Stimulated activated naive CD8-positive, alpha-beta T cell treated with anti-CD3 and anti-CD28 coated beads, Interleukin-15, amount 100 ng/mL, for 72 hours (primary cell): ENCODE measurements around the gene ETHE1.

Experiments used
- ATAC-seq: fragments of 150-1000 bp; cut with Tn5 transposase; 2 replicates; pipeline ENCODE4 v1.10.0; 2021; ENCODE audit warnings: mild to moderate bottlenecking, moderate library complexity
- DNase-seq, 2 donors: peaks; one replicate each; pipeline ENCODE4 v3.0.0; 2021 to 2022
- H3K27ac Mint-ChIP-seq, 2 donors: one replicate each; pipeline ENCODE4 v1.8.0; 2022; ENCODE audit warnings: mild to moderate bottlenecking in 2 of 2, mixed read lengths in 2 of 2, moderate library complexity in 2 of 2
- H3K27me3 Mint-ChIP-seq: one replicate; pipeline ENCODE4 v1.8.0; 2022; ENCODE audit warnings: mixed read lengths
- H3K4me1 Mint-ChIP-seq: one replicate; pipeline ENCODE4 v1.8.0; 2022; ENCODE audit warnings: mild to moderate bottlenecking, mixed read lengths
- H3K4me3 Mint-ChIP-seq, 2 donors: one replicate each; pipeline ENCODE4 v1.8.0; 2022; ENCODE audit warnings: mild to moderate bottlenecking in 2 of 2, mixed read lengths in 2 of 2, moderate library complexity in 1 of 2
- H3K9me3 Mint-ChIP-seq, 2 donors: one replicate each; pipeline ENCODE4 v1.8.0; 2022; ENCODE audit warnings: mixed read lengths in 2 of 2

ETHE1 gene

DNA sequence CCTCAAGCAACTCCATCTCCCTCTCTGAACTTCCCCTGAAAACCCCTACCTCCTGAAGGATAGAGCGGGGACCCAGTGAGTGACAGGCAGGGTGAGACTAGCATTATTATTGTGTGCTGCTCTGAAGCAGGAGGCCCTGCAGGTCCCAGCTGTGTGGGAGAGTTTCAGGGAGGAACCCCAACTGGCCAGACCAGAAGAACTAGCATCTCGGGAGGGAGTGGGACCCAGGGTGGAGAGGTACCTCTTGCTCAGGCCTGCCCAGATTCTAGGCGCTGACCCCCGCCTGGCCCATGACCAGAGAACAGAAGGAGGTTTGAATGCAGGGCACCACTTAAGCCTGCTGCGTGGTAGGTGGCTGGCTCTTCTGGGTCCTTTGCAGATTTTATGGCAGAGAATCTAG, 55.9 kb downstream of the ETHE1 start:
- Mint-ChIP-seq H3K4me1 (peaks cover 85% of the 10 kb centered on the region), H3K9me3 (no peaks in the 10 kb centered on the region), H3K27me3 (no peaks in the 10 kb centered on the region), H3K27ac (no peak overlapping the region), H3K4me3 (no peak overlapping the region)
- no peak for ATAC-seq
- no peak for DNase-seq

DNA sequence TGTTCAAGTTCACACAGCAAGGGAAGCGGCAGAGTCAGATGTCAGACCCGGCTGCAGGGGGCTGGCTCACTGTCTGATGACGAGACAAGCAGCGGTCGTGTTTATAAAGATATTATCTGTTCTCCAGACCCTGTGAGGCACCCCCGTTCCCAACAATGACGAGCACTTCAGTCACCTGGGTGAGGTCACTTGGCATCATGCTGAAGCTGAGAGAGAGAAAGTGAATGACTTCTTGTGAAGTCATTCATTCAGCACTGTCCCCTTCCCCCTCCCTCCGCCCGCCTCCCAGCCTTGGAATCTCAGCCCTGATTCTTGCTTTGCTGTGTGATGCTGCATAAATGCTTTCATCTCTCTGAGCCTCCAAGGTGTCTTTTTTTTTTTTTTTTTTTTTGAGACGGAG, 56.7 kb downstream of the ETHE1 start:
- H3K9me3 Mint-ChIP-seq: no peaks in the 10 kb centered on the region
- peak overlapping the region; percentile 66 to 77 for H3K4me3 Mint-ChIP-seq
- H3K27me3 Mint-ChIP-seq: no peaks in the 10 kb centered on the region
- peak overlapping the region; percentile 78 to 87 for H3K27ac Mint-ChIP-seq
- ATAC-seq: peak; percentile 41
- peak in 1 of 2 donors; percentile 23 for DNase-seq
- peaks cover 88% of the 10 kb centered on the region for H3K4me1 Mint-ChIP-seq

GRCh38 chr19:43469160-43469480, 57.9 kb downstream of the ETHE1 start:
- no peak for ATAC-seq
- H3K27me3 Mint-ChIP-seq: no peaks in the 10 kb centered on the region
- no peak overlapping the region for H3K27ac Mint-ChIP-seq
- H3K4me1 Mint-ChIP-seq: peaks cover 85% of the 10 kb centered on the region
- no peak for DNase-seq
- H3K4me3 Mint-ChIP-seq: no peak overlapping the region
- no peaks in the 10 kb centered on the region for H3K9me3 Mint-ChIP-seq

DNA sequence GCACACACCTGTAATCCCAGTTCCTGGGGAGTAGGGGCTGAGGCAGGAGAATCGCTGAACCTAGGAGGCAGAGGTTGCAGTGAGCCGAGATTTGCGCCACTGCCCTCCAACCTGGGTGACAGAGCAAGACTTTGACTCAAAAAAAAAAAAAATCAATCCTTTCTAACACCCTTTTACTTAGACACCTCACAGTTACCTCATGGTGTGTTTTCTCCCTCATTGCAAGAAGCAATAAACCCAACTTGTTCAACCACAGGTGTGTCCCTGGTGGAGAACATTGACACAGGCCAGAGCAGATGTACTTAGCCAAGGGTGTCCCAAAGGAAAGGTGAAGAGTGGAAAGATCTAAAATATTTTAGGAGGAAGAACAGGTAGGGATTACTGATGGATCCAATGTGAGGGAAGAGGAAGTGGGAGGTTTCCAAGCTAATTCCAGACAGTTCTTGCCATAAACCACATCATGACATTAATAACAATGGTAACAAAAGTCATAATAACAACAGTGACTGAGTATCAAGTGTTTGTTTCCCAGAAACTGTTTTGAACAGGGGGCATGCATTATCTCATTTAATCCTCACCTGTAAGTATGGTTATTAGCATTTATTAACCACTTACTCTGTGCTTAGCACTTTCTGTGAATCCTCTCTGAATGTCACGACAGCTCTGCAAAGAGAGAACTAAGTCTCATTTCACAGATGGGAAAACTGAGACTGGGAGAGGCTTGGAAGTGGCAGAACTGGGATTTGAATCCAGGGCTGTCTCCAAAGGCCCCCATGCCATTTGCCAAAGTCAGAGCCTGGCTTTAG, 58.4 kb downstream of the ETHE1 start:
- DNase-seq: no peak
- Mint-ChIP-seq H3K4me3 (peak overlapping the region in 1 of 2 donors; percentile 29), H3K27ac (peak overlapping the region; percentile 65 to 86), H3K27me3 (no peaks in the 10 kb centered on the region), H3K9me3 (no peaks in the 10 kb centered on the region), H3K4me1 (peaks cover 82% of the 10 kb centered on the region)
- ATAC-seq: no peak

DNA sequence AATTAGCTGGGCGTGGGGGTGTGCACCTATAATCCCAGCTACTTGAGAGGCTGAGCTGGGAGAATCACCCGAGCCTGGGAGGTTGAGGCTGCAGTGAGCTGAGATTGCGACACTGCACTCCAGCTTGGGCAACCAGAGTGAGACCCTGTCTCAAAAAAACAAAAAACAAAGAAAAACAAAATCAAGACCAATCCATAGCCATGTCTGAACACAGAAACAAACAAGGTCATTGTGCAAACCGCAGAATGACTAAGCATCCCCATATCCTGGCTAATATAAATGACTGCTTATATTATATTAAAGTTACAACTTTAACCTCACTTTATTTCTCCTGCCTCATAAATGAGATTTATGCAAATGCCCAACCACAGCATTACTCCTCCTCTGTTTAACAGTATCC, 59.3 kb downstream of the ETHE1 start:
- no peak for ATAC-seq
- H3K27me3 Mint-ChIP-seq: no peaks in the 10 kb centered on the region
- peaks cover 73% of the 10 kb centered on the region for H3K4me1 Mint-ChIP-seq
- no peak for DNase-seq
- H3K4me3 Mint-ChIP-seq: no peak overlapping the region
- H3K27ac Mint-ChIP-seq: peak overlapping the region in 1 of 2 donors; percentile 86
- H3K9me3 Mint-ChIP-seq: no peaks in the 10 kb centered on the region

GRCh38 chr19:43467276-43467675, 59.7 kb downstream of the ETHE1 start:
- H3K27ac Mint-ChIP-seq: peak overlapping the region in 1 of 2 donors; percentile 79
- H3K9me3 Mint-ChIP-seq: no peaks in the 10 kb centered on the region
- no peak overlapping the region for H3K4me3 Mint-ChIP-seq
- DNase-seq: no peak
- peaks cover 71% of the 10 kb centered on the region for H3K4me1 Mint-ChIP-seq
- ATAC-seq: no peak
- H3K27me3 Mint-ChIP-seq: no peaks in the 10 kb centered on the region

GRCh38 chr19:43466793-43467192, 60.2 kb downstream of the ETHE1 start:
- Mint-ChIP-seq H3K27me3 (no peaks in the 10 kb centered on the region), H3K4me3 (no peak overlapping the region), H3K9me3 (no peaks in the 10 kb centered on the region), H3K27ac (no peak overlapping the region), H3K4me1 (peaks cover 73% of the 10 kb centered on the region)
- DNase-seq (no peak), ATAC-seq (no peak)

GRCh38 chr19:43465468-43466120, 61.4 kb downstream of the ETHE1 start, which contains the start of gene LYPD3:
LYPD3 (minus strand) TSS chr19:43465608; CDS start chr19:43465571, 37 bp downstream.
- Mint-ChIP-seq H3K9me3 (no peaks in the 10 kb centered on the region), H3K27ac (peak within 1 kb of the TSS in 1 of 2 donors; percentile 31), H3K27me3 (no peaks in the 10 kb centered on the region), H3K4me1 (peaks cover 73% of the 10 kb centered on the region), H3K4me3 (peak within 1 kb of the TSS; percentile 86 to 91)
- ATAC-seq: no peak
- DNase-seq: no peak

DNA sequence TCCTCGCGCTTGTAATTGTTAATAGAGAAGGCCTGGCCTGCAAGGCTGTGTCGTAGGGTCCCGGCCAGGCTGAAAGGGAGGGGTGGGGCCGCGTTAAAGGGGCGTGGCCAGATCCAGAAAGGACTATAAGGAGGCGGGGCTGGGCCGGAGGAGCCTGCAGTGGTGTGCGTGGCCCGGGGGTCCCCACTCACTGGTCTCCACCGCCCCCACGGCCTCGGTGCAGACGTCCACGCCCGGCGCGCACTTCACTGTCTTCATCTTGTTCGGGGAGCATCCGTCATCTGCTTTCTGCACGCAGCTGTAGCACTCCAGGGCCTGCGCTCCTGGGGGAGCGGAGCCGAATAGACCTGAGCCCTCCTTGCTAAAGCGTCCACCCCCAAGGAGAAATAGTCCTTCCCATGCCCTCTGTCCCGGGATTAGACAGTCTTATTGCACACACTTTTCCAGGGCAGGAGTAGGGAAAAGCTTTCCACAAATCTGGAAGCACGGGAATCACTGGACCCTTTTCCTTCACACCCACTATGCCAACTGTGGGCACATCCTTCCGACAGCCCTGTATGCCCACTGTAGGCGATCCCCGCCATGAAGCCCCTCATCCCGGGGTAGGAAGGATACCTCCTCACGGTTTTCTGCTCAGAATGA, 62.7 kb downstream of the ETHE1 start:
- Mint-ChIP-seq H3K9me3 (no peaks in the 10 kb centered on the region), H3K27ac (peak overlapping the region; percentile 88 to 96), H3K4me3 (peak overlapping the region; percentile 86 to 91), H3K4me1 (peaks cover 63% of the 10 kb centered on the region), H3K27me3 (no peaks in the 10 kb centered on the region)
- no peak for DNase-seq
- ATAC-seq: peak; percentile 63

DNA sequence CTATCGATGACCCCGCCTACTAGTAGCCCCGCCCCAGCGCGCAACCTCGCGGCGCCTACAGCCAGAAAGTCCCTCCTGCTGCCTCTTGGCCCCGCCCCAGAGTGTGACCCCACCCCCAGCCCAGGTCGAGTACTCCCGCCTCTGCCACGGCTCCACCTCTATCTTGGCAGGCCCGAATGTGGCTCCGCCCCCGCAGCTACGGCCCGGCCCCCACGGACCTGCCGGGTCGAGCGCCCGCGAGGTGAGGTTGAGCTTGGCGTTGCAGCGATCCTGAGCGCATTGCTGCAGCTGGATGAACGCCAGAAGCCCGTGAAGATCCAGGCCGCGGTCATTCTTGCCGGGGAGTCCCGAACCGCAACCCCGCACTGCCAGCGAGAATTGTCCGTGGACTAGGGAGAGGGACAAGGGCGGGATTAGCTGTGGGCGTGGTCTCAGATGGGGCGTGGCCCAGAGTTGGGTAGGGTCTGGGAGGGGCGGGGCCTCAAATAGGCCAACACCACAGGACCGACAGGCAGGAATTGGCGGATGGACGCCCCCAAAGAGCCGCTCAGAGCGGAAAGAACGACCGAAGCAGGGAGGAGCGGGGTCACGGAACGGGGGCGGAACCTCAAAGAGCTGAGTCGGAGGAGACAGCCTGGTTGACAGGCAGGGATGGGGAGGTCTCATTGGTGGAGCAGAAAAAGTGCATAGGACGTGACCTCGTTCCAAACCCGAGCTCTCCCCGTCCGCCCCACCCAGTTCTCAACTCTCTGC, 63.4 kb downstream of the ETHE1 start:
- peak overlapping the region; percentile 88 to 96 for H3K27ac Mint-ChIP-seq
- ATAC-seq (peak; percentile 89), DNase-seq (peak; percentile 98)
- peaks cover 56% of the 10 kb centered on the region for H3K4me1 Mint-ChIP-seq
- H3K9me3 Mint-ChIP-seq: no peaks in the 10 kb centered on the region
- no peaks in the 10 kb centered on the region for H3K27me3 Mint-ChIP-seq
- peak overlapping the region; percentile 86 to 91 for H3K4me3 Mint-ChIP-seq

- peak overlapping the region; percentile 86 to 91 for H3K4me3 Mint-ChIP-seq
- no peaks in the 10 kb centered on the region for H3K27me3 Mint-ChIP-seq
- peak overlapping the region; percentile 42 to 71 for H3K27ac Mint-ChIP-seq
- no peak for ATAC-seq
- no peak for DNase-seq
- H3K4me1 Mint-ChIP-seq: peaks cover 49% of the 10 kb centered on the region
- H3K9me3 Mint-ChIP-seq: no peaks in the 10 kb centered on the region
These were observed 64.1 kb downstream of the ETHE1 start for GRCh38 chr19:43462785-43463380.

DNA sequence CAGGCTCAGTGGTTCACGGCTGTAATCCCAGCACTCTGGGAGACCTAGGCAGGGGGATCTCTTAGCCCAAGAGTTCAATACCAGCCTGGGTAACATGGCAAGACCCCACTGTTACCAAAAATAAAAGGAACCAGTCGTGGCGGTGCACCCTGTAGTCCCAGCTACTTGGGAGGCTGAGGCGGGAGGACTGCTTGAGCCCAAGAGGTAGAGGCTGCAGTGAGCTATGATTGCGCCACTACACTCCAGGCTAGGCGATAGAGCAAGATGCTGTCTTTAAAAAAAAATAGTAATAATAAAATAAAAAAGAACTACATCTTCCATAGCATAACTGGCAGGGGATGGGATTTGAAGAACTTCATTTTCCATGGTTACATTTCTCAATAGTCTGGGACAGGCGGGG, 64.6 kb downstream of the ETHE1 start:
- Mint-ChIP-seq H3K4me3 (peak overlapping the region; percentile 86 to 91), H3K9me3 (no peaks in the 10 kb centered on the region), H3K4me1 (peaks cover 44% of the 10 kb centered on the region), H3K27ac (no peak overlapping the region), H3K27me3 (no peaks in the 10 kb centered on the region)
- DNase-seq: no peak
- ATAC-seq: no peak

GRCh38 chr19:43461303-43461702, 65.7 kb downstream of the ETHE1 start:
- Mint-ChIP-seq H3K4me3 (peak overlapping the region in 1 of 2 donors; percentile 57), H3K9me3 (no peaks in the 10 kb centered on the region), H3K4me1 (peaks cover 40% of the 10 kb centered on the region), H3K27ac (peak overlapping the region in 1 of 2 donors; percentile 73), H3K27me3 (no peaks in the 10 kb centered on the region)
- no peak for ATAC-seq
- no peak for DNase-seq

DNA sequence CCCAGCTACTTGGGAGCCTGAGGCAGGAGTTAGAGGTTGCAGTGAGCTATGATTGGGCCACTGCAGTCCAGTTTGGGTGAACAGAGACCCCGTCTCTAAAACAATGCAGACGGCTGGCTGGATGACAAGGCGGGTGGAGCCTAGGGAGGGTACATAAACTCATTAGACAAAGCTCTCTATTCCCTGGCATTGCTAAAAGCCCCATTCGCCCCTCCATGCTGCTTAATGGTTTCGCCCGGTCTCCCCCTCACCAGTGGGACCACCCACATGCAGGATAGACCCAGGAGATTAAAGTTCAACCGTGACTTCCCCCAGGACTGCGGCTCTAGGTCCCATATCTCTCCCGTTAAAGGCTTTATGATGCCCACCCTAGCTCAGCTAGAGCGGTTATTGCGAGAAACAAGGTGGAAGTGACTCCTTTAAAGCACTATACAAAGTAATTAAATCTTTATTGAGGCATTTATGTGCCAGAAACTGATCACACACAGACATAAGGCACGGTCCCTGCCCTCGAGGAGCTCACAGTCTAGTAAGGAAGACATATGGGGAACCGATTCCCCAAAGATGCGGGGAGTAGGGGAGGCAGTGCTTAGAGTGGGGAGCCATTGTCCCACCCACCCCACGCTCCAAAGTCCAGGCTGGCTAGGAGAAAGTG, 66.5 kb downstream of the ETHE1 start:
- no peaks in the 10 kb centered on the region for H3K9me3 Mint-ChIP-seq
- H3K4me1 Mint-ChIP-seq: peaks cover 39% of the 10 kb centered on the region
- no peak for DNase-seq
- no peak for ATAC-seq
- H3K4me3 Mint-ChIP-seq: peak overlapping the region in 1 of 2 donors; percentile 57
- H3K27me3 Mint-ChIP-seq: no peaks in the 10 kb centered on the region
- no peak overlapping the region for H3K27ac Mint-ChIP-seq

DNA sequence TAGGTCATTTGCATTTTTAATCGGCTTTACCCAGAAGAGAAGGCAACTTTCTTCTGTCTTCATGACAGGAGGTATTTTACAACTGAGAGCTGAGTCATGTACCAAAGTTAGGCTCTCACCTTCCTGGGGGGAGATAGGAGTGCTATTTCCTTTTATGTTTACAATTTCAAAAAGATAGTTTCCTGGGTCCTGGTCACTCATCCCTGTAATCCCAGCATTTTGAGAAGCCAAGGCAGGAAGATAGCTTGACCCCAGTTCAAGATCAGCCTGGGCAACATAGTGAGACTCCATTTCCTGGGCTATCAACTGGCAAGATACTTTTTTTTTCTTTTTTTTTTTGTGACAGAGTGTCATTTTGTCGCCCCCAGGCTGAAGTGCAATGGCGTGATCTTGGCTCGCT, 69.2 kb downstream of the ETHE1 start:
- Mint-ChIP-seq H3K27me3 (no peaks in the 10 kb centered on the region), H3K27ac (peak overlapping the region in 1 of 2 donors; percentile 40), H3K4me3 (no peak overlapping the region), H3K4me1 (peaks cover 27% of the 10 kb centered on the region), H3K9me3 (peaks cover under 1 to 1% of the 10 kb centered on the region in 2 donors)
- ATAC-seq: no peak
- DNase-seq: no peak
